ENCODE measurements around the gene CCDC57.
A peak's percentile ranks its signal among the peaks of the same experiment; 100 is the strongest.

Gene CCDC57

GRCh38 chr17:82231562-82232321 lies 19.1 kb upstream of the CCDC57 start:
- peak overlapping the region; percentile 94 for H3K4me3 ChIP-seq (ENCODE audit: low read length)
- no peak for TF ChIP-seq CTCF (conservative IDR thresholded peaks at IDR 0.05; ENCODE audit: low read length)
- DNase-seq (ENCODE audit: low read depth): peak; percentile 51

- peak overlapping the region; percentile 94 for H3K4me3 ChIP-seq (ENCODE audit: low read length)
- no peak for TF ChIP-seq CTCF (conservative IDR thresholded peaks at IDR 0.05; ENCODE audit: low read length)
- DNase-seq (ENCODE audit: low read depth): no peak
Observed at GRCh38 chr17:82231312-82231561, 18.6 kb upstream of the CCDC57 start.

- TF ChIP-seq CTCF (conservative IDR thresholded peaks at IDR 0.05; ENCODE audit: low read length): peak; percentile 28; the same call in 1 of the 2 replicates
- peak overlapping the region; percentile 94 for H3K4me3 ChIP-seq (ENCODE audit: low read length)
- peak; percentile 85 for DNase-seq (ENCODE audit: low read depth)
Observed at GRCh38 chr17:82230609-82231311, 18.1 kb upstream of the CCDC57 start.

- no peak for DNase-seq (ENCODE audit: low read depth)
- no peak for TF ChIP-seq CTCF (conservative IDR thresholded peaks at IDR 0.05; ENCODE audit: low read length)
- peak overlapping the region; percentile 94 for H3K4me3 ChIP-seq (ENCODE audit: low read length)
Observed at GRCh38 chr17:82229698-82230608, 17.3 kb upstream of the CCDC57 start.

- DNase-seq (ENCODE audit: low read depth): peak; percentile 80
- no peak for TF ChIP-seq CTCF (conservative IDR thresholded peaks at IDR 0.05; ENCODE audit: low read length)
- H3K4me3 ChIP-seq (ENCODE audit: low read length): peak within 1 kb of the TSS; percentile 94
Observed at GRCh38 chr17:82228842-82229697, 16.4 kb upstream of the CCDC57 start, which contains the start of gene SLC16A3. TSS of gene SLC16A3 (plus strand) at chr17:82229042. CDS start at chr17:82236009, 6,967 bp downstream.

GRCh38 chr17:82228278-82228841 lies 15.7 kb upstream of the CCDC57 start:
- peak overlapping the region; percentile 56 for H3K4me3 ChIP-seq (ENCODE audit: low read length)
- no peak for TF ChIP-seq CTCF (conservative IDR thresholded peaks at IDR 0.05; ENCODE audit: low read length)
- DNase-seq (ENCODE audit: low read depth): no peak
